Keratinocyte (primary cell): Measurements from ENCODE around the gene DHX35. TPM values are rescaled to one million over a fixed set of nuclear protein-coding genes. Genes with fewer than 3 reads are reported as not detected.

Experiments
- DNase-seq: peaks from one replicate; pipeline ENCODE4 v3.0.0-alpha.2; 2011; ENCODE audit warnings: low read depth, missing footprints, low spot score
- FAIRE-seq: peaks from 2 replicates; lab custom pipeline; 2011; peaks lifted over from hg19 to GRCh38; lab: Jason Lieb, UNC
- H2AFZ ChIP-seq: 2 replicates; pipeline ENCODE4 v1.6.0; 2012; ENCODE audit warnings: low read length, control low read depth, inconsistent platforms; ENCODE audit not compliant: control insufficient read depth
- H3K27ac ChIP-seq: 2 replicates; pipeline ENCODE4 v1.5.1; 2011; ENCODE audit warnings: low read length; ENCODE audit not compliant: control insufficient read depth, insufficient read depth
- H3K27me3 ChIP-seq: 3 replicates; pipeline ENCODE4 v1.6.0; 2011; ENCODE audit warnings: low read length; ENCODE audit not compliant: control insufficient read depth, insufficient read depth; ENCODE audit errors: extremely low read depth
- H3K36me3 ChIP-seq, 2 experiments: 2 replicates in 1 of 2; 3 replicates in 1 of 2; pipeline ENCODE4 v1.5.1; 2011; ENCODE audit warnings: low read length in 2 of 2, mild to moderate bottlenecking in 1 of 2; ENCODE audit not compliant: control insufficient read depth in 2 of 2, insufficient read depth in 2 of 2; ENCODE audit errors: extremely low read depth in 1 of 2
- H3K4me1 ChIP-seq: 3 replicates; pipeline ENCODE4 v1.5.1; 2011; ENCODE audit warnings: low read length; ENCODE audit not compliant: control insufficient read depth, insufficient read depth; ENCODE audit errors: extremely low read depth
- H3K4me2 ChIP-seq: 3 replicates; pipeline ENCODE4 v1.6.0; 2011; ENCODE audit warnings: low read depth, low read length; ENCODE audit not compliant: control insufficient read depth, insufficient read depth; ENCODE audit errors: extremely low read depth
- H3K4me3 ChIP-seq, 3 experiments: fragments of 200-600 bp in 1 of 3; sonication (generic) in 1 of 3; 2 replicates in 2 of 3; 3 replicates in 1 of 3; pipeline ENCODE4 v1.5.1; 2011 to 2016; ENCODE audit warnings: low read length in 3 of 3, mild to moderate bottlenecking in 3 of 3, control low read depth in 2 of 3, inconsistent platforms in 1 of 3, low read depth in 1 of 3, mixed read lengths in 1 of 3, mixed run types in 1 of 3, moderate library complexity in 1 of 3; ENCODE audit not compliant: control insufficient read depth in 2 of 3, insufficient read depth in 2 of 3; ENCODE audit errors: extremely low read depth in 1 of 3
- H3K79me2 ChIP-seq: 2 replicates; pipeline ENCODE4 v1.6.0; 2012; ENCODE audit warnings: low read length; ENCODE audit not compliant: control insufficient read depth, insufficient read depth
- H3K9ac ChIP-seq: 3 replicates; pipeline ENCODE4 v1.6.0; 2011; ENCODE audit warnings: low read length; ENCODE audit not compliant: control insufficient read depth, insufficient read depth; ENCODE audit errors: extremely low read depth
- H3K9me1 ChIP-seq: 3 replicates; pipeline ENCODE4 v1.6.0; 2011; ENCODE audit warnings: low read length; ENCODE audit not compliant: control insufficient read depth, insufficient read depth; ENCODE audit errors: extremely low read depth
- H3K9me3 ChIP-seq: 2 replicates; pipeline ENCODE4 v1.5.1; 2012; ENCODE audit warnings: low read depth, low read length; ENCODE audit not compliant: control insufficient read depth
- H4K20me1 ChIP-seq: 3 replicates; pipeline ENCODE4 v1.6.0; 2011; ENCODE audit warnings: low read length; ENCODE audit not compliant: control insufficient read depth, insufficient read depth; ENCODE audit errors: extremely low read depth
- EZH2 ChIP-seq: IDR thresholded peaks from one replicate; pipeline ENCODE4 v1.6.1; 2012; ENCODE audit warnings: inconsistent platforms, mild to moderate bottlenecking, low read length, moderate library complexity
- dilution Hi-C: fragments of 300-500 bp; cut with MboI; formaldehyde crosslinking; loops from one replicate; pipeline ENCODE4 v1.7.0; 2020; ENCODE audit warnings: low sequenced_read_pairs; ENCODE audit not compliant: extremely low pct_ligation_motif_present
- polyA plus RNA-seq, 5 experiments: library from polyadenylated mRNA; depleted of rRNA in 3 of 5; stranded (reverse) in 3 of 5; stranded (forward) in 1 of 5; unstranded in 1 of 5; fragments of >200 nt; gene quantifications; 1 replicate in 1 of 5; 2 replicates in 3 of 5; 3 replicates in 1 of 5; pipeline versions ENCODE4 v1.2.1 to v1.2.3, GENCODE V29; 2011 to 2012; ENCODE audit warnings: missing spikeins in 2 of 5, low read depth in 1 of 5, low replicate concordance in 1 of 5
- TF ChIP-seq, protein P1 (sequence below), 3 experiments: IDR thresholded peaks in 1 of 3; conservative IDR thresholded peaks in 1 of 3; optimal IDR thresholded peaks in 1 of 3; 2 replicates in 2 of 3; 3 replicates in 1 of 3; pipeline versions ENCODE3 to v1.5.1; 2011; ENCODE audit warnings: low read length in 3 of 3, mild to moderate bottlenecking in 3 of 3, moderate library complexity in 2 of 3, control low read depth in 1 of 3, inconsistent platforms in 1 of 3; ENCODE audit not compliant: insufficient read depth in 2 of 3; ENCODE audit errors: extremely low read depth in 1 of 3

DHX35 gene
- polyA plus RNA-seq, 1 donor (not counting 4 experiments of a cell fraction or from before 2014, with no cell fraction given), result 9.8 TPM

DNA sequence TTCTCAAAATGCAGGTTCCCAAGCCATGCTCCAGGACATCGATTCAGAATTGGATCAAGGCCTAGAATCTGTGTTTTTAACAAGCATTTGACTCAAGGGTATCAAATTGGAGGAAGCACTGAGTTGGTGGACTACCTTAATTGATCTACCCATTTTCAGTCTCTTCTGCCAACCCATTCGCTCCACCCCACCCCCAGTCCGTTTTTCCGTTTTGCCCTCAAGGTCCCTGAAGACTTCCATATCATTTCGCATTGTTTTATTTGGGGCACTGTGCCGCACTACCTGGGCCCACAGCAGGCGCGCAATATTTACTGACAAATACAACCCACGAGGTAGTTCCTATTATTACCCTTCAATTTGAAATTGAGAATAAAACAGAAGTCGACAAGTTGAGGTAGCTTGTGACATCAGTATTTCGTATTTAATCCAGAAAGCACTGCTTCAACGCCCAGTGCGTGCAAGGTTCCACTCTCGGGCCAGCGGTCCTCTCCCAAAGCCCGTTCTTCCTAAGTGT lies 557 bp upstream of the DHX35 start:
- Histone ChIP-seq H3K9me3 (no peaks in the 10 kb centered on the region), H3K4me3 (peak overlapping the region; percentile 61 to 96 (median 86)), H3K9me1 (no peaks in the 10 kb centered on the region), H3K4me2 (peak overlapping the region; percentile 97), H3K79me2 (peaks cover 41% of the 10 kb centered on the region), H3K9ac (peak overlapping the region; percentile 97), H3K4me1 (peaks cover 17% of the 10 kb centered on the region), H4K20me1 (no peaks in the 10 kb centered on the region), H2AFZ (peak overlapping the region; percentile 96), H3K36me3 (no peaks in the 10 kb centered on the region), H3K27ac (peak overlapping the region; percentile 91), H3K27me3 (no peaks in the 10 kb centered on the region)
- TF ChIP-seq EZH2, result no peak
- TF ChIP-seq, protein P1, sequence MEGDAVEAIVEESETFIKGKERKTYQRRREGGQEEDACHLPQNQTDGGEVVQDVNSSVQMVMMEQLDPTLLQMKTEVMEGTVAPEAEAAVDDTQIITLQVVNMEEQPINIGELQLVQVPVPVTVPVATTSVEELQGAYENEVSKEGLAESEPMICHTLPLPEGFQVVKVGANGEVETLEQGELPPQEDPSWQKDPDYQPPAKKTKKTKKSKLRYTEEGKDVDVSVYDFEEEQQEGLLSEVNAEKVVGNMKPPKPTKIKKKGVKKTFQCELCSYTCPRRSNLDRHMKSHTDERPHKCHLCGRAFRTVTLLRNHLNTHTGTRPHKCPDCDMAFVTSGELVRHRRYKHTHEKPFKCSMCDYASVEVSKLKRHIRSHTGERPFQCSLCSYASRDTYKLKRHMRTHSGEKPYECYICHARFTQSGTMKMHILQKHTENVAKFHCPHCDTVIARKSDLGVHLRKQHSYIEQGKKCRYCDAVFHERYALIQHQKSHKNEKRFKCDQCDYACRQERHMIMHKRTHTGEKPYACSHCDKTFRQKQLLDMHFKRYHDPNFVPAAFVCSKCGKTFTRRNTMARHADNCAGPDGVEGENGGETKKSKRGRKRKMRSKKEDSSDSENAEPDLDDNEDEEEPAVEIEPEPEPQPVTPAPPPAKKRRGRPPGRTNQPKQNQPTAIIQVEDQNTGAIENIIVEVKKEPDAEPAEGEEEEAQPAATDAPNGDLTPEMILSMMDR (optimal IDR thresholded peaks at IDR 0.05 in 1 of 3, IDR thresholded peaks at IDR 0.05 in 1 of 3, conservative IDR thresholded peaks at IDR 0.05 in 1 of 3; ENCODE audit: extremely low read depth in 1 of 3, insufficient read depth in 2 of 3, low read length in 3 of 3), result no peak
- dilution Hi-C loops, result no loop called here
- FAIRE-seq, result no peak
- DNase-seq, result no peak

DNA sequence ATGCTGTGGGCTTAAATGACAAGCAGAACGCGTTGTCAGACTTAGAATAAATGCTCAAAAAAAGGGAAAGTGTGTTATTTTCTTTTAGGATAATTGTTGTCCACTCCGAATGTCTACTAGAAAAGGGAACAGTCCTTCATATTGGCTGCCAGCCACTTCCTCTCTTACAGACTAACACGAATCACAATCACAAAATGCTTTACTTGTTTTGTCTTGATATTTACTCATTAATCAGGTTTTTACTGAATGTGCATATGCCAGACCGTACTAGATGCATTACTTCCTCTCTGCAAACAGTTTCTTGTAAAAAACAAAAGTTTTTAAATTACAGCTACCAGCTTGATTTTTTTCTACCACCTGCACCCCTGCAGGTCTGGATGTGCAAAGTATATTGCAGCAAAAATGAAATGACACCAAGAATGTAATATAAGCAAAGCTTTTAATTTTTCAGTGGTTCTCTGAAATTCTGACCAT lies 821 bp downstream of the DHX35 start:
- no peaks in the 10 kb centered on the region for H3K9me1 ChIP-seq
- no peak for TF ChIP-seq EZH2
- TF ChIP-seq, protein P1 (optimal IDR thresholded peaks at IDR 0.05 in 1 of 3, IDR thresholded peaks at IDR 0.05 in 1 of 3, conservative IDR thresholded peaks at IDR 0.05 in 1 of 3; ENCODE audit: extremely low read depth in 1 of 3, insufficient read depth in 2 of 3, low read length in 3 of 3), result no peak
- peak overlapping the region; percentile 97 for H3K9ac ChIP-seq
- no peaks in the 10 kb centered on the region for H4K20me1 ChIP-seq
- FAIRE-seq (no peak), DNase-seq (no peak)
- no peaks in the 10 kb centered on the region for H3K9me3 ChIP-seq
- H2AFZ ChIP-seq, result peak overlapping the region; percentile 95
- peaks cover 51% of the 10 kb centered on the region for H3K79me2 ChIP-seq
- peaks cover 17% of the 10 kb centered on the region for H3K4me1 ChIP-seq
- peaks cover 1 to 3% of the 10 kb centered on the region in 2 experiments for H3K36me3 ChIP-seq
- H3K4me2 ChIP-seq, result peak overlapping the region; percentile 76
- H3K27me3 ChIP-seq, result no peaks in the 10 kb centered on the region
- peak overlapping the region; percentile 91 for H3K27ac ChIP-seq
- H3K4me3 ChIP-seq, result peak overlapping the region; percentile 86 to 99 (median 96)
- dilution Hi-C loops, result no loop called here
